Aorta (tissue), 5 donors: ENCODE data around the gene CUX1. TPM values are rescaled to one million over a fixed set of nuclear protein-coding genes. Genes with fewer than 3 reads are reported as not detected.

Experiments used
- ATAC-seq: fragments of 200-7000 bp; cut with Tn5 transposase; one replicate; pipeline ENCODE4 v1.9.1; 2022; ENCODE audit warnings: moderate library complexity; ENCODE audit not compliant: low FRiP score
- DNase-seq, 2 donors: peaks; one replicate each; pipeline ENCODE4 v3.0.0-alpha.2; 2020
- H3K27ac ChIP-seq, 2 donors: one replicate each; pipeline ENCODE4 v1.5.1; 2013; ENCODE audit warnings: low read length in 2 of 2, mild to moderate bottlenecking in 2 of 2, moderate library complexity in 2 of 2, control low read depth in 1 of 2, inconsistent platforms in 1 of 2, low read depth in 1 of 2
- H3K27me3 ChIP-seq, 2 donors: one replicate each; pipeline ENCODE4 v1.6.1; 2013; ENCODE audit warnings: control low read depth in 1 of 2, low read length in 1 of 2, mild to moderate bottlenecking in 1 of 2, moderate library complexity in 1 of 2; ENCODE audit not compliant: insufficient read depth in 2 of 2, control insufficient read depth in 1 of 2
- H3K36me3 ChIP-seq, 2 donors: one replicate each; pipeline ENCODE4 v1.6.1; 2013; ENCODE audit warnings: control low read depth in 1 of 2, low read length in 1 of 2, mild to moderate bottlenecking in 1 of 2; ENCODE audit not compliant: insufficient read depth in 2 of 2, control insufficient read depth in 1 of 2
- H3K4me1 ChIP-seq, 2 donors: one replicate each; pipeline ENCODE4 v1.6.1; 2013; ENCODE audit warnings: low read length in 2 of 2, control low read depth in 1 of 2, mild to moderate bottlenecking in 1 of 2, moderate library complexity in 1 of 2; ENCODE audit not compliant: insufficient read depth in 2 of 2, control insufficient read depth in 1 of 2
- H3K4me3 ChIP-seq, 2 donors: one replicate each; pipeline ENCODE4 v1.5.1; 2013; ENCODE audit warnings: low read length in 2 of 2, control low read depth in 1 of 2, mild to moderate bottlenecking in 1 of 2
- H3K9me3 ChIP-seq: one replicate; pipeline ENCODE4 v1.6.1; 2013; ENCODE audit warnings: mild to moderate bottlenecking, low read length; ENCODE audit not compliant: control insufficient read depth
- WGBS, 2 donors: extraction: QIAGEN DNeasy Blood & Tissue Kit; methylation state at CpG; one replicate each; pipeline ENCODE4 v1.1.7; 2013; 5-methylcytosine and 5-hydroxymethylcytosine counted together
- intact Hi-C, 2 donors: fragments of 100-400 bp; cut with DNase I; formaldehyde crosslinking; loops; one replicate each; pipeline versions ENCODE4 v1.14.2 to v1.15.0; 2022
- polyA plus RNA-seq, 2 donors: library from polyadenylated mRNA; stranded (reverse); fragments of 200-250 nt; gene quantifications; one replicate each; pipeline ENCODE4 v1.2.3, GENCODE V29; 2013
- total RNA-seq, 2 donors: library from RNA; stranded (reverse); fragmentation: NEBNext Ultra II Directional; extraction: Animal tissue kit (Norgen Biotek cat#: 25700); gene quantifications; one replicate each; pipeline ENCODE4 v1.2.1, GENCODE V29; 2021
- donor health status: healthy with polysubstance abuse.
- donor health status: Bipolar disorder and iron deficiency.
- donor health status: DM: no; HTN: no; CAD: no.
- donor health status: DM: no; HTN: no; CAD: no.
- donor health status: DM: yes; HTN: yes; CAD: no.

The CUX1 gene
- total and polyA plus RNA-seq, 4 donors = 51.6 to 159 (median 94.1) TPM

DNA sequence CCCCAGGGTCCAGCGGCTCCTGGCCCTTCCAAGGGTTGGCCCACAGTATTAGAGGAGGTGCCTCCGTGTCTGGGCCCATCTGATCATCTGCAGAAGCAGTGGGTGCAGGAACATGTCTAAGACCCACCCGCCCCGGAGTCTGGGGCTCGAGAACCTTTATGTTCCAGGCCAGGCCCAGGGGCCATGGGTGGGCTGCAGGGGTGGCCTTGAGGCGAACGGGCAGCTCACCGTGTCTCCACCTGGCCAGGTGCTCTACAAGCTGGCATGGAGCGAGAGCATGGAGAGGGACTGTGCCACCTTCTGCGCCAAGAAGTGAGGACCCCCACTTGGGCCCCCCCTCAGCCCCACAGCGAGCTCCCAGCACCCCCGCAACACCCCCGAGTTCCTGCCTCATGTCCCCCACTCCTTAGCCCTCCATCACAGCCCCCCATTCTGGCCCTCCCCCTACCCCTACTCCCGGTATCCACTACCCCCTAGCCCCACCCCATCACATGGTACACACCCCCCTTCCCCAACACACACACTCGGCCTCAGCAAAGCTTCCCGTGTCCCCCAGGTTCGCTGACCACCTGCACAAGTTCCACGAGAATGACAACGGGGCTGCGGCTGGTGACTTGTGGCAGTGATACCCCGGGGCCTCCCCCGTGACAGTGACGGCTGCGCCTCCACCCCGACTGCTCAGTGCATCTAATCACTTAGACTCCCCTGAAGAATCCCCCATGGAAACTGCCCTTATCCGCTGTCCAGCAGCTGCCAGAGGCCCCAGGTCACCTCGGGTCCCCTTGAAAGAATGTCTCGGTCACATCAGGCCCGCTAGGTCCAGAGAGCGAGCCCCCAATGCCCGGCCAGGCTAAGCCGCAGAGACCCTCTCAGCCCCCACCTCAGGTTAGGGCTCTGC, 465.3 kb downstream of the CUX1 start:
- H3K27me3 ChIP-seq = no peaks in the 10 kb centered on the region
- 89 to 91% methylated on average over 28 to 32 of the region's 32 CpGs for WGBS, 2 donors
- H3K4me1 ChIP-seq = no peaks in the 10 kb centered on the region
- intact Hi-C loops = no loop called here
- no peak overlapping the region for H3K27ac ChIP-seq
- H3K36me3 ChIP-seq = no peaks in the 10 kb centered on the region
- H3K9me3 ChIP-seq = no peaks in the 10 kb centered on the region
- no peak for DNase-seq
- H3K4me3 ChIP-seq = no peak overlapping the region
- no peak for ATAC-seq

DNA sequence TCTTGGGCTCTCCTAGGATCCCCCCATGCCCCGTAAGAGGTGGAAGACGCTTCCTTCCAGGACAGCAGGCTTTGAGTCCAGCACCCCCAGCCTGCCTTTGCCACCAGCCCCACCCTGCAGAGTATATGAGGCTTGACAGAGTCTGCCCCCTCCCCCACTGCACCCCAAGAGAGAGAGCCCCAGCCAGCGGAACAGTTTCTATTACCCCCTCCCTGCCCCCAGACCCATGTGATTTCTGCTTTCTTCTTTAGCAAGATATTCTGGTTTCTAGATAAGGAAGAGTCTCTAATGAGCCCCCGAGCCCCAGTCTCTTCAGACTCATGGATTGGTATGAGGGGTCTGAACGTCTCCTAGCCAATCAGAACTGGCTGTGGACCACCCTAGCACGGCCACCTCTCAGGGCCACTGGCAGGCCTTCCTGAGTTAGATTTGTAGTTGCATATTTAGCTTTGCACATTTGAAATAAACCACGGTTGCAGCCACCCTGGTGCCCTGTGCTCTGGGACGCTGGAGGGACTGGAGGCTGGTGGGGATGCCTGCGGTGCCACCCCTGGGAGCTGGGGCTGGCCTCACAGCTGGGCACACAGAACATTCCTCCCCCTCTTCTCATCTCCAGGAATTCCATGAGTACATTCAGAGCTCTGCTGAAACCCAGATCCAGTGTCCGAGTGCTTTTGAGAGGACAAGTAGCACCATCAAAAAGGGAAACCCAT, 466.2 kb downstream of the CUX1 start:
- WGBS, 2 donors = 81 to 82% methylated on average over 10 of the region's 10 CpGs
- H3K27ac ChIP-seq = no peak overlapping the region

DNA sequence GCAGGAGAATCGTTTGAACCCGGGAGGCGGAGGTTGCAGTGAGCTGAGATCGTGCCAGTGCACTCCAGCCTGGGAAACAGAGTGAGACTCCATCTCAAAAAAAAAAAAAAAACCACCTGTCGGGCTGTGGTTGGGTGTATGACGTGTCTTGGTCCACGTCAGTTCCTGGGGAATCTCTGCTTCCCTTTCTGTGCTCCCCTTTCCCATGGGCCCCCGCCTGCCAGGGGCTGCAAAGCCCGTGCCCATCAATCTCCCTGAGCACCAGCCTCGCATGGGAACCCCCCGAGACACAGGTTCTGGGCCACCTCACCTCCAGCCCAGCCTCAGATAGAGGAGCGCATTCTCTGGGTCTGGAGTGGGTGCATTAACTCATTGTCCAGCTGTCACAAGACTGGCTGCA, 467.0 kb downstream of the CUX1 start:
- Histone ChIP-seq H3K9me3 (no peaks in the 10 kb centered on the region), H3K4me3 (no peak overlapping the region), H3K27me3 (no peaks in the 10 kb centered on the region), H3K36me3 (no peaks in the 10 kb centered on the region), H3K4me1 (no peaks in the 10 kb centered on the region), H3K27ac (no peak overlapping the region)
- intact Hi-C loops = no loop called here
- 83 to 88% methylated on average over 12 of the region's 12 CpGs for WGBS, 2 donors
- ATAC-seq (no peak), DNase-seq (no peak)

More for the DNA sequence above, 466.2 kb downstream of the CUX1 start:
- intact Hi-C loops = no loop called here
- H3K4me1 ChIP-seq = no peaks in the 10 kb centered on the region
- ATAC-seq (no peak), DNase-seq (no peak)
- no peaks in the 10 kb centered on the region for H3K36me3 ChIP-seq
- H3K4me3 ChIP-seq = no peak overlapping the region
- no peaks in the 10 kb centered on the region for H3K9me3 ChIP-seq
- no peaks in the 10 kb centered on the region for H3K27me3 ChIP-seq

DNA sequence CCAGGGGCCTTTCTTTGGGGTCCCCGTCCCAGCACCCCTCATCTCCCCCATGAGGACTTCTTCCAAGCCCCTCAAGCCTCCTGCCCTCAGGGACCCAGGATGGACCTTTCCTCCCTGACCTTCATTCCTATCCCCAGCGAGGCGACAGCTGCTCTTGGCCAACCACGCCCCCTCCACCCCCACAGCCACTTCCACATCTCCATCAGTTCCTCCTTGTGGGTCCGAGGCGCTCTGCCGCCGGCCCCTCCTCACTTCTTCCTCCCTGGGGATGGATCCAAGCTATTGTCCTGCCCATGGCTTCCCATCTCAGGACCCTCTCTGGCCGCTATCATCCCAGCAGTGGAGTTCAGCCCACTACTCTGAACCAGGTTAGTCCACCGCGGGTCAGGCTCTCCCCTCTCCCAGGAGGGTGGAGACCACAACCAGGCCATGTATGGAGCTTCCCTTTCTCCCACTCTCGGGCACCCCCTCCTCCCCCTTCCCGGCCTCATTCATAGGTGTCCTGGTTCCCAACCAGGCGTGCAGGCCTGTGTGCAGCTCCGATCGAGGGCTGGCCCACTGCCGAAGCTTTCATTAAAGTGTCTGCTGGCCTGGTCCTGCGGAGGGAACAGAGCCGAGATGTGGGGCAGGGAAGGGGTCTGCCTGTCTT, 467.6 kb downstream of the CUX1 start:
- no peak for ATAC-seq
- Histone ChIP-seq H3K4me1 (no peaks in the 10 kb centered on the region), H3K4me3 (no peak overlapping the region), H3K27ac (no peak overlapping the region), H3K27me3 (no peaks in the 10 kb centered on the region), H3K36me3 (no peaks in the 10 kb centered on the region), H3K9me3 (no peaks in the 10 kb centered on the region)
- 81 to 85% methylated on average over 18 to 19 of the region's 19 CpGs for WGBS, 2 donors
- peak in 1 of 2 donors; percentile 79 for DNase-seq
- intact Hi-C loops = no loop called here

DNA sequence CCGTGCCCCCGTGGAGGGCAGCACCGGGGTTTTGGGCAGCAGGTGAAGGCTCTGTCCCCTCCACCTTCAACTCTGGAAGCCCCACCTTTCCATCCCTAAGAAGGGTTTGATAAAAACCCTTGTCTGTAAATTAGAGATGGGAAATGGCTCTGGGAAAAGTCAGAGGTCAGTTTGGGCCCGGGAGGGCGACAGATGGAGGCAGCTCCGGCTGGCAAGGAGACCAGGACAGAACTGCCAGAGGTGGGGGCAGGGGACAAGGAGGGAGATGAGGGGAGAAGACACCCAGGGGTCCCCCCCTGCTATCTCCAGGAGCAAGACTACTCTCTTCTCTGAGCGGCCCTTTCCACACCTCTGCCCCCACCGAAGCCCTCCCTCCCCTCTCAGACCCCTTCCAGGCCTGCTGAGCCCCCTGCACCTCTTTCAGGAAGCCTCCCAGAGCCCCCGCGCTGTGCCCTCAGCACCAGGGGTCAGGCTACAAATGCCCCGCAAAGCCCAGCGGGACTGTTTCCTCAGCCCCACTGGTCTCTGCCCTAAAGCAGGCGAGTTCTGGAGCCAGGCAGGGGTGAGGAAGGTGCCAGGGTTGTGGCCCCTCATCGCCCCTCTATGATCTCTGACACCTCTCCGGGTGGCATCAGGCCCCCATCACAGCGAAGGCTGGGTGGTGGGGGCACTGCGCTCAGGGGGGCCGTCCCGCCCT, 468.3 kb downstream of the CUX1 start:
- H3K36me3 ChIP-seq = no peaks in the 10 kb centered on the region
- no peaks in the 10 kb centered on the region for H3K27me3 ChIP-seq
- no peak for DNase-seq
- H3K27ac ChIP-seq = no peak overlapping the region
- intact Hi-C loops = no loop called here
- H3K4me3 ChIP-seq = no peak overlapping the region
- no peaks in the 10 kb centered on the region for H3K9me3 ChIP-seq
- no peak for ATAC-seq
- no peaks in the 10 kb centered on the region for H3K4me1 ChIP-seq
- WGBS, 2 donors = 58 to 66% methylated on average over 15 to 19 of the region's 19 CpGs

DNA sequence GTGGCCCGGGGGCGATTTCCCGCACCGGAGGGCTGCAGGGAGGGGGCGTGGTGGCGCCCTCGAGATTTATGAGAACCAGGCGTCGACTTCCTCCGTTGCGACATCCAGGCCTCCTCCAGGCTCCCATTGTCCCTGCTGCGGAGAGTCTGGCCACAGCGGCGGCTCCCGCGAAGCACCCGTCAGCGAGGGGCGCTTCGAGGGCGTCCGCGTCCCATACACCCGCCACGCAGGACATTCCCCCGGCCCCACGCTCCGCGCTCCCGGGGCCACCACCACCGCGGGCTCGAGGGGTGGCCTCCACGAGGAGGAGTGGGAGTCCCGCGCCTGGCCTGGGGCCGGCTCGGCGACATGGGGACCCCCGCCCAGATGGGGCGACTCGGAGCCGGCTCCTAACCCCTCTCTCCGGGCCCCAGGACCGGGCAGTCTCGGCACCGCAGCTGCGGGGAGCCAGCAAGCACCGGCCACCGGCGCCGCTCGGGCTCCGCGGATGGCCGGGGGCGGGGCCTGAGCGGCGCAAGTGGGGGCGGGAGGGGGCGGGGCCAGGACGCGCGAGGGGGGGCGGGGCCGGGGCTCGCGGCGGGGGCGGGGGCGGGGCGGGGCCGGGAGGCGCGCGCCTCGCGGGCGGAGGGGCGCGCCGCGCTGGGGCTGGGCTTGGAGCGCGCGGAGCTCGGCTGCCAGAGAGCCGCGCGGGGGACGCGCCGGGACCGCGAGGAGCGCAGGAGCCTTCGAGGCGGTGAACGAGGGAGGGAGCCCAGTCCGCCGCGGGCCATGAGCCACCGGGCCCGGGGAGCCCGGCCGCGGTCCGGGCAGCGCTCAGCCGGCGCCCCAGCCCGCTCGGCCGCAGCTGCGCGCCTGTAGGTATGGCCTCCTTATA, 469.0 kb downstream of the CUX1 start, which contains the start of gene SH2B2:
Gene SH2B2 (plus strand): TSS at position 632 of the 874 bp plus-strand sequence. CDS start 13,683 bp downstream, outside the sequence.
- no peaks in the 10 kb centered on the region for H3K27me3 ChIP-seq
- WGBS, 2 donors = 0 to 1% methylated on average over 40 to 116 of the region's 116 CpGs
- H3K27ac ChIP-seq = peak within 1 kb of the TSS in 1 of 2 donors; percentile 2
- intact Hi-C loops = no loop called here
- H3K9me3 ChIP-seq = no peaks in the 10 kb centered on the region
- H3K36me3 ChIP-seq = no peaks in the 10 kb centered on the region
- ATAC-seq (peak; percentile 84), DNase-seq (peak; percentile 88 to 91)
- H3K4me3 ChIP-seq = peak within 1 kb of the TSS; percentile 55 to 69
- no peaks in the 10 kb centered on the region for H3K4me1 ChIP-seq

DNA sequence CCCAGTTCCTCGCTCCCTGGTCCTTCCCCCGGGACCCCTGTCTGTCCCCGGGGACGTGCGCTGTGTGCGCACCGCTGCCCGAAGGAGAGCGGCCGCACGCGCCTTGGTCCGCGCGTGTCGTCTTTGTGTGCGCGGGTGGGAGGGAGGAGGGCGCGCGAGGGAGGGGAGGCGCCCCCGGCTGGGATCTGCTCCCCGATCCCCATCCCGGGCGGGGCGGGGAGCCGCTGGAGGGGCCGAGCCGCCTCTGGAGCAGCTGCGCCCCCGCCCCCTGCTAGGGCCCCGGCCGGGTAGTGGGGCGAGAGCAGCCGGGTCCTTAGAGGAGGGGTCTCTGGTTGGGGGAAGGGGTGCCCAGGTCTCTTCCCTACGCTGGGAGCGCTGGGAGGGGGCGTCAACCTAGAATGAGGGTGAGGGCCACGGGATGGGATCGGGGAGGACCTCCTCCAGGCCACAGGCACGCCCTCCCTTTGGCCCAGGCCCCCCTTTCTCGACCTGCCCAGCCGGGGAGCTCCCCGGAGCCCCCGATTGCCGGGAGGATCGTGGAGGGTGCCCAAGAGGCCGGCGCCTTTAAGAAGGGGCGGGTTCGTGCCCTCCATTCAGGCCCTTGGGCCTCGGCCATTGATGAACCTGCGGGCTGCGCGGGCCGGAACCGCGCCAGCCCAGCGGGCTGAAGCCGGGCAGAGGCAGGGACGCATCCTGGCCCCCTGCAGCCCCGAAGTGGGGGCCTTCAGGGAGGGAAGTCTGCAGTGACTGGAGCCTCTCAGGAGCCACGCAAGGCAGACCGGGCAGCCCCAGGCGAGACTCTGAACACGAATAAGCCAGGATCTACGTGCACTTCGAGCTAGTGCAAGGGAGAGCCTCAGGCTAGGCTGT, 469.9 kb downstream of the CUX1 start:
- Histone ChIP-seq H3K9me3 (no peaks in the 10 kb centered on the region), H3K4me1 (no peaks in the 10 kb centered on the region), H3K27ac (no peak overlapping the region), H3K4me3 (peak overlapping the region; percentile 55 to 69), H3K27me3 (no peaks in the 10 kb centered on the region), H3K36me3 (no peaks in the 10 kb centered on the region)
- ATAC-seq (no peak), DNase-seq (no peak)
- 0 to 1% methylated on average over 51 to 69 of the region's 69 CpGs for WGBS, 2 donors
- intact Hi-C loops = no loop called here
